NB4 (cell line): ENCODE measurements around the gene RAB6C.
"Not testable (repeated sequence)": the region's sequence is repeated elsewhere in the genome, so short reads cannot be mapped to it uniquely, and the experiment has no call there.

Source experiments
- DNase-seq: peaks from one replicate; pipeline ENCODE4 v3.0.0; 2010; ENCODE audit warnings: low read depth
- H3K4me3 ChIP-seq: one replicate; pipeline ENCODE4 v1.5.1; 2011; ENCODE audit warnings: mild to moderate bottlenecking, low read depth, low read length, moderate library complexity
- MAX ChIP-seq: IDR thresholded peaks from 2 replicates; pipeline ENCODE4 v1.6.1; 2011; ENCODE audit warnings: low read depth, low read length
- MYC ChIP-seq: IDR thresholded peaks from 2 replicates; pipeline ENCODE4 v1.6.1; 2011; ENCODE audit warnings: low read depth, low read length
- POLR2A ChIP-seq: IDR thresholded peaks from 2 replicates; pipeline ENCODE4 v1.6.1; 2011; ENCODE audit warnings: mild to moderate bottlenecking; ENCODE audit not compliant: insufficient read length; ENCODE audit errors: extremely low read depth
- TF ChIP-seq, protein P1 (sequence below): IDR thresholded peaks from one replicate; pipeline ENCODE4 v1.5.1; 2012; ENCODE audit warnings: low read depth, low read length

Gene RAB6C

GRCh38 chr2:129984426-129984825, 5.0 kb downstream of the RAB6C start:
- H3K4me3 ChIP-seq = no peak overlapping the region
- DNase-seq = no peak
- TF ChIP-seq POLR2A = no peak
- no peak for TF ChIP-seq MYC
- no peak for TF ChIP-seq MAX
- TF ChIP-seq, protein P1, sequence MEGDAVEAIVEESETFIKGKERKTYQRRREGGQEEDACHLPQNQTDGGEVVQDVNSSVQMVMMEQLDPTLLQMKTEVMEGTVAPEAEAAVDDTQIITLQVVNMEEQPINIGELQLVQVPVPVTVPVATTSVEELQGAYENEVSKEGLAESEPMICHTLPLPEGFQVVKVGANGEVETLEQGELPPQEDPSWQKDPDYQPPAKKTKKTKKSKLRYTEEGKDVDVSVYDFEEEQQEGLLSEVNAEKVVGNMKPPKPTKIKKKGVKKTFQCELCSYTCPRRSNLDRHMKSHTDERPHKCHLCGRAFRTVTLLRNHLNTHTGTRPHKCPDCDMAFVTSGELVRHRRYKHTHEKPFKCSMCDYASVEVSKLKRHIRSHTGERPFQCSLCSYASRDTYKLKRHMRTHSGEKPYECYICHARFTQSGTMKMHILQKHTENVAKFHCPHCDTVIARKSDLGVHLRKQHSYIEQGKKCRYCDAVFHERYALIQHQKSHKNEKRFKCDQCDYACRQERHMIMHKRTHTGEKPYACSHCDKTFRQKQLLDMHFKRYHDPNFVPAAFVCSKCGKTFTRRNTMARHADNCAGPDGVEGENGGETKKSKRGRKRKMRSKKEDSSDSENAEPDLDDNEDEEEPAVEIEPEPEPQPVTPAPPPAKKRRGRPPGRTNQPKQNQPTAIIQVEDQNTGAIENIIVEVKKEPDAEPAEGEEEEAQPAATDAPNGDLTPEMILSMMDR = no peak

GRCh38 chr2:129992415-129993006, 13.0 kb downstream of the RAB6C start:
- H3K4me3 ChIP-seq, DNase-seq: not testable (repeated sequence)

- H3K4me3 ChIP-seq, DNase-seq: not testable (repeated sequence)
These were observed 13.7 kb downstream of the RAB6C start for GRCh38 chr2:129993151-129993550.

GRCh38 chr2:129996657-129997237, 17.3 kb downstream of the RAB6C start:
- DNase-seq, H3K4me3 ChIP-seq: not testable (repeated sequence)

- not testable (repeated sequence) for DNase-seq, H3K4me3 ChIP-seq
These were observed 19.3 kb downstream of the RAB6C start for GRCh38 chr2:129998771-129999170.

GRCh38 chr2:130005862-130006261, 26.4 kb downstream of the RAB6C start:
- not testable (repeated sequence) for H3K4me3 ChIP-seq, DNase-seq

DNA sequence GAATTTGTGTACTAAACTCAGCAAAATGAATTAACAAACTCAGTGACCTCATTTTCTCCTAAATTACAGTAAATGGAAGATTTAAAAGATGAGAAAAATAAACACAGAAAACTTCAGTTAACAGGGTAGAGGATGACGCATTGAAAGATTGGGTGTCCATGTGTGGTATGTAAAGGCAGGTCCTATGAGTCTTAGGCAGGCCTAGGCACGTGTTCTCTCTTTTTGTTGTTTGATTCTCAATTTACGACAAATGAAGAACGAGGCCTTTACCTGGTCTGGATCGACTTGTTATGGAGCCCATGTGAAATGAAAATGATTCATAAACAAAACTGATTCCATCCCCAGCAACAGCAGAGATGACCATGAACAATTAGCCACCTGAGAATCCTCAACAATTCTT, 37.2 kb downstream of the RAB6C start:
- H3K4me3 ChIP-seq, DNase-seq: not testable (repeated sequence)

GRCh38 chr2:130019402-130019801, 39.9 kb downstream of the RAB6C start:
- DNase-seq = no peak
- no peak overlapping the region for H3K4me3 ChIP-seq
- TF ChIP-seq MAX = no peak
- no peak for TF ChIP-seq MYC
- no peak for TF ChIP-seq POLR2A
- TF ChIP-seq, protein P1 = no peak

DNA sequence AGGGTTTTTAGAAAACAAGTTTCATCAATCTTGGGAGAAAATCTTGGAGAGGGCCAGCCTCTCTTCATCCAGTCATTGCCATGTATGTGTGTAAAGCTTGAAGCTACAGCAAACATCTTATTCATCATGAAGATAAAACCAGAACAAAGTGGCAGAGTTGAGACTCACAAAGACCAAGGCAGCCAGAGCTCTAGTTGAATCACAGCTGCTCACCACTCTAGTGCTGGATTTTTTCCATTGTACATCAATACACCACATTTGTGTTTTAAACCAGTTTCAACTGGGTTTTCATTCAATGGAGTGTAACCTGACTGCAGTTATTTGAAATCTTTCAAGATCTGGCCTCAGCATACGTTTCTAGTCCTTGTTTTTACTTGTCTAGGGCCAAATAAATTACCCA, 40.6 kb downstream of the RAB6C start:
- not testable (repeated sequence) for DNase-seq, H3K4me3 ChIP-seq

DNA sequence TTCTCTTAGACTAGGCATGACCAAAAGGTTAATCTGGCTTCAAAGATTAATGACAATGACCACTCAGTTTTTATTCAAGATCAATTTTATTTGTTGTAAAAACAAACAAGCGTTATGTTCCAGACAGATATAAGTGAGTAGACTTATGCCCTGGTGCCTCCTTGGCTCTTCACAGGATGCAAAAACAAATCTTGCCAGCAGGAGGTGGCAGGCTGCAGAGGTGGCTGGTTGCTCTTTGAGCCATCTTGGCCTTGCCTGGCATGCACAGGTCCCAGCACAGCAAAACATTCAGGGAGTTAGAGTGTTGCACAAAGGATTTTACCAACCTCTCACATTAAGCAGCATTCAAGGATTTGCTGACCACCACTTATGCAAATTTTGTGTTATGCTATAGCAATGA, 46.5 kb downstream of the RAB6C start:
- DNase-seq = peak; percentile 8

More for the DNA sequence above, 46.5 kb downstream of the RAB6C start:
- H3K4me3 ChIP-seq = not testable (repeated sequence)
